GM18520 (cell line): ENCODE results near the gene HPCAL4.

Source experiments
- ATAC-seq: cut with Tn5 transposase; IDR thresholded peaks from one replicate; pipeline ENCODE4 v1.9.1; 2021; ENCODE audit not compliant: unreplicated experiment

Gene HPCAL4

DNA sequence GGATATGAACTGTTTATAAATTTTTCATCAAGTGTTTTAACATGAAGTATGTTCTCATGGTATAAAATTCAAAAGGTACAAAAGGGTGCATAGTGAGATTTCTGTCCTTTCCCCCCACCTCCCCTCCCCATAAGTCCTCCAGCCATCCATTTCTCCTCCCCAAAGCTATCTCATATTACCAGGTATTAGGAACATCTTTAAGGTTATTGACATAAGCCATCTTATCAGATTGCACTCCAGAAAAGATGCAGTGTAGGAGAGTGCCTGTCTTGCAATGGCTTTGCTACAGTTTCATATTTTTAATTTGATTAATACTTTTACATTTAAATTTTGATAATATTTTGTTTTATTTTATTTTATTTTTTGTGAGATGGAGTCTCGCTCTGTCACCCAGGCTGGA lies 13.5 kb upstream of the HPCAL4 start:
- ATAC-seq = no peak

DNA sequence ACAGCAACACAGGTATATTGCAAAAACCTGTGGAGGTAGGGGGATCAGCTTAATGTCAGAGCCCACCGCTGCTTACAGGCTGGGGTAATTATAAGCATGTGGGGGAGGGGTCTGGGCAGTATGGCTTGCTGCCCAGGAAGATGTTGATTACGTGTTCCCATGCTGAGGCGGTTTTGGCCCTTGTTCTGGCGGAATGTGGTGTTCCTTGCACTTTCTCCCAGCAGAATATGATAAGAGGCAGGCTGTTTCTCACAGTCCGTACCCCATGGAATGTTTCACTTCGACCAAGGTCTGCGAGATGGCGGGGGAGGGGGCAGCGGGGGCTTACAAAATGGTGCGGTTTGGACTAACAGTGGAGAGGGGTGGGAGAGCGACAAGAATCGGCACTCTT lies 9.8 kb upstream of the HPCAL4 start:
- no peak for ATAC-seq

DNA sequence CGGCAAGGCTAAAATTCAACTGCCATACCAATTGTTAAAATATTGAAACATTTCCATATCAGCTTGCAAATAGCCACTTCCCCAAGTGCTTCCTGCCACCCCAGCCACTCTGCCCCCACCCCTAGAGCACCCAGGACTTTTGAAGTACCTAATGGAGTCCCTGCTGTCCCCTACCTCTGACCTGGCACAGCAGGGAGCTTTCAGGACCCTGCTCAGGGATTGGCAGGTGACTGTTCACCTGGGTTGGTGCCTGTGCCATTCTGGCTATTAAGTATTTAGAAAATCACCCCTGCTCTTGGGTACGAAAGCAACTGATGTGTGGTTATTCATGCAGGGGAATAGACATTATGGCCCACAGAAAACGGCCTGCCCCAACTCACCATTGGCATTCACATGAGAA lies 9.1 kb upstream of the HPCAL4 start:
- no peak for ATAC-seq

DNA sequence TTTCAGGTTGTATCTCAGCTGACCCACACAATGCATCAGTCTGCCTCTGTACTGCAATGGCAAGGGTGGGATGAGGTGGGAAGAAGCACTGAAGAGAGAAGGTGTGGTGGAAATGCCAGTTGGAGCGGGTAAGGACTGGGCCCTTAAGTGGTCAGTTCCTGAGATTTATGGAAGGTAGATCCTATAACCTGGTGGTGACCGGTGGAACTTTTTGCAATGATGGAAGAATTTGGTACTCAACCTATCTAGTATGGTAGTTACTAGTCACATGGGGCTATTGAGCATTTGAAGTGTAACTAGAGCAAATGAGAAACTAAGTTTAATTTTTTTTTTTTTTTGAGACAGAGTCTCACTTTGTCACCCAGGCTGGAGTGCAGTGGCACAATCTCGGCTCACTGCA lies 8.2 kb upstream of the HPCAL4 start:
- no peak for ATAC-seq

DNA sequence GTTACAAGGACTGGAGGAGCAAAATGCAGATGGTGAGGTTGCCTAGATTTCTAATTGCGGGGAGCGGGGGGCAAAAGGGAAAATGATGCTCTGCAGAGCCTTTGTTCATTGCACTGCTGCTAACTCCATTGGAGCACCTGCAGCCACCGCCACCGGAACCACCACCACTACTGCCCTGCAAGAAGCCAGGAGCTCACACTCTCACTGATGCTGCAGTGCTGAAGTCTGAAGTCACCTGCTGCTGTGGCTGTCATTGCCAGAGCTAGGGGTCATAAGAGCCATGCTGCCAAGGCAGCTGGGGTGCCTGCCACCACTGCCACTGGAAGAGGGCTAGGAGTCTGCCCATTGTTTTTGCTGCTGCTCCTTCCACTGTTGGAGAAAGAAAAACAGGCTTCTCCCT lies 7.3 kb upstream of the HPCAL4 start:
- no peak for ATAC-seq

DNA sequence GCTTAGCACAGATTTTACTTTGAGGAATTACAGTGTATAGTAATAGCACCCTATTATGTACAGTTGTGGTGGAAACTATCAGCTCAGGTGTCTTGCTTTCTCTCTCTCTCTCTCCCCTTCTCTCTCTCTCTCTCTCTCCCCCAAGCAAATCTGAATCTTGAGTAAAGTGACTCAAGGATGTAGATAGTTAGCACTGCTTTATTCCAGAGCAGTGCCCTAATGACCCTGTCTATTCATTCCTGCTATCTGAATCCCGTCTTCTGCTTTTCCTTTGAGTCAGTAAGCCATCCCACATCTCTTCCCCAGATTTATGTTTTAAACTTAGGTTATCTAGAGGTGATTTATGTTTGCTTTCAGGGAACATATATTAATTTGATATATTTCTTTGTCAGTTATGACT lies 5.2 kb upstream of the HPCAL4 start:
- ATAC-seq = no peak

DNA sequence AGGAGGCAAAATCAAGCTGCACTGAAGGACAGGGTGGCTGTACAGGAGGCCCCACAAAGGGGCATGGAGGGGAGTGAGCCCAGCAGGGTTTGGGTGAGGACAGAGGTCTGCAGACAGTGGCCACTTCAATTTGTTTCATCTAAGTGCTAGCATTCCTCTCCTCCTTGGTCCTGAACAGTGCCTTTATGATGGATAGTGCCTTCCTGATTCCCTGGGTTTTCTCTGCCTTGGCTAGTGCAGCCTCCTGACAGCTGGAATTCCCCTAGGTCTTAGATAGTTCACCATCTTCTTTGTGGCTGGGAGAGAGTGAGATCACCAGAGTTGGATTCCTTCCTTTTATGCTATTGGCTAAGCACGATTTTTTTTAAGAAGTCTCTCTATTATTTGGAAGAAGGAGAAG lies 3.8 kb upstream of the HPCAL4 start:
- ATAC-seq = no peak

DNA sequence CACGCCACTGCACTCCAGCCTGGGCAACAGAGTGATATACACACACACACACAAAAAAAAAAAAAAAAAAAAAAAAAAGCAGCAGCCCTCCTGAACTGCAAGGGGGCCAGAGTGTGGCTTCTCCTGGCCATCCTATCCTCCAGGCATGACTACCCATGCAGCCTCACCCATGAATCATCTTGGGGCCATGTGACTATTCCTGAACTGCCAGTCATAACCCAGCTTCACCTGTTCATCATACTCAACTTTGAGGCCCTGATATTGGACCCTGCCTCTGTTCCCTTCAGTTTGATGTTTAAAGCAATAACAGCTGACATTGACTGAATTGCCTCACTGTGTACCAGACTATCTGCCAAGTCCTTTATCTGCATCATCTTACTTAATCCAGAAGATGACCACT lies 2.8 kb upstream of the HPCAL4 start:
- no peak for ATAC-seq

DNA sequence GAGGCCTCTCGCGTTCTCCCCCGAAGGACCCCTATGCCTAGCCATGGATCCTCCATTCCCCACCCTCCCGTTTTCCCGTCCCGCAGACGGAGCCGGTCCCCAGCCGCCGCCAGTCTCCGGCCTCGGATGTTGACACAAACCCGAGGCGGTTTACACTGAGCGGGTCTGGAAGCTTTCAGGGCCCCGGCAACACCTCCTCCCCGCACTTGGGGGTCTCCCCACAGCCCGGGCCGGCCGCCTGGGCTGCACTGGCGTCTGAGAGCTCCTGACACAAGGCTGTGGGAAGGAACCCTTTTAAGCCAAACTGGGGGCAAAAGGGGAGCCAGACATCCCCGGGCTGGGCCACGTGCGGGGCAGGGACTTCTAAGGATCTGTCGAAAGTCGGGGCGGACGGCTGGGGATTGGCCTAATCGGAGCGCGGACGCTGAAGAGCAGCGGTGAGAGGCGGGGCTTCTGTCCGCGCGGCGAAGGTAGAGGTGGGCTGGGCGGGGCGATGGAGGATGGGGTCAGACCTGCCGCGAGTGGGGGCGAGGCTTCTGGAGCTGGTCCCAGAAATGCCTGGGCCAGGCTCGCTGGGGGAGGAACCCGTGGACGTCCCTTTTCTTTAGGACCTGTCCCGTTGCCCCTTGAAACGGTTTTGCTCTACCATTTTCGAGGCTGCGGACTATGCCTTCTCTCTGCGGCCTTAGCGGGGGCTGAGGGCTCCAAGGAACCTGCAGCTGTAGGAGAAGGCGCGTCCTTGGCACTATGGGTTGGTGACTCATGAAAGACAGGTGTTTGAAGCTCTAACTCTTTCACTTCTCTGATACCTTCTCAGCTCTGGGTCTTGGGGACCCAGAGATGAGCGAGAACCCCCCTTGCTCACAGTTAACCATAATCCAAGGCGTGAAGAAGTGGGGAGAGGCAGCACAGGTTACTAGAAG lies 1.2 kb upstream of the HPCAL4 start:
- no peak for ATAC-seq

DNA sequence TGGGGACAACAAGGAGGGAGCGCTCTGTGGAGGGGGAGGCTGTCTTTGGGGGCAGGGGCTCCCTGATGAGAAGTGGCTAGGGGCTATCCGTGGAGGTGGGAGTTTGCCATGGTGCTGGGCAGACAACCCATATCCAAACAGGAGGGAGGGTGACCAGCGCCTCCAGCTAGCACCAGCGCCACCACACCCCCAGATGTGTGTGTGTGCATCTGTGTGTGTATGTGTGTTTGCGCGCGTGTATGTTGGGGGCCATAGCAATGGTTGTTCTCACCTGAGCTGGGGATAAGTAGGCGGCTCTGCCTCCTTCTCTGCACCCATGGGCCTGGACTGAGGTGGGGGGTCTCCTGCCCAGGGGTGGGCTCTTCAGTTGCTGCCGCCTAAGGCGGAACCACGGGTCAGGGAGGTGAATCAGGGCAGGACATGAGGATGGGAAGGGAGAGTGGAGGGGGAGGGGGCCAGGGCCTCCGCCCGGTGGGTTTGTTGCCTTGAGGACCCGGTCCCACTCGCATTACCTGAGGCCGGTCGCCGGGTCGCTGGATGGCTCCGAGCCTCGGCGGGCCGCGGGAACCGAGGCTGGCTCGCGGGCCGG lies 345 bp downstream of the HPCAL4 start:
- no peak for ATAC-seq

DNA sequence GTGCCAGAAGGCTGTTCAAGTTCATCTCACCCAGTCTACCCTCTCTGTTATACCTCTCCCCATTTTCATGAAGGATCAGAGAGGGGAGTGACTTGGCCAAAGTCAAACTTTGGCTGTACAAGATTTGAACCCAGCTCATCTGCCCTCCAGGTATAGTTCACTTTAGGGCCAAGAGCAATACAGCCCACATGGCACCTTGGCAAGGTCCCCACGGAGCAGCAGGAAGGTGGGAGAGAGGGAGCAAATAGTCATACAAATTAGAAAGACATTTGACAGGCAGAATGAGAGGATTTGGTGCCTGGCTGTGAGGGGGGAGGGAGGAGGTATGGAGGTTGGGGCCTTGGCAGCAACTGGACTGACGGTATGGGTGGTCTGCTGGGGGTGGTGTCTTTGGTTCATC lies 1.0 kb downstream of the HPCAL4 start:
- ATAC-seq = no peak

DNA sequence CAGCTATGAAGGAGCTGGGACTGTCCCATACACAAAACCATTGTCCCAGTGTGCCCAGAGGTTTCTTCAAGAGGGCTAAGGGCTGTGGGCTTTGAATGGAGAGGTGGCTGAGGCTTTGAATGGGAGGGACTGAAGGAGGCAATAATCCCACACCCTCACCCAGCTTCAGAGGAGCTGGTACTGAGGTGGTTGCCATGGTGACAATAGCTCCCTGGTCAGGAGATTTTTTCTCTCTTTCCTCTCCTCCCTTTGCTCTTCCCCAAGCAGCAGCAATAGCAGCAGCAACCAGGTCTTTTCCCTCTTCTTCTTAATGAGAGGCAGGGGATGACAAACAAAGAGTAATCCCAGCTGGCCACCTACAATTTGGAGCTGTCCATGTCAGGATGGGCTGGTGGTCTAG lies 1.6 kb downstream of the HPCAL4 start:
- no peak for ATAC-seq

DNA sequence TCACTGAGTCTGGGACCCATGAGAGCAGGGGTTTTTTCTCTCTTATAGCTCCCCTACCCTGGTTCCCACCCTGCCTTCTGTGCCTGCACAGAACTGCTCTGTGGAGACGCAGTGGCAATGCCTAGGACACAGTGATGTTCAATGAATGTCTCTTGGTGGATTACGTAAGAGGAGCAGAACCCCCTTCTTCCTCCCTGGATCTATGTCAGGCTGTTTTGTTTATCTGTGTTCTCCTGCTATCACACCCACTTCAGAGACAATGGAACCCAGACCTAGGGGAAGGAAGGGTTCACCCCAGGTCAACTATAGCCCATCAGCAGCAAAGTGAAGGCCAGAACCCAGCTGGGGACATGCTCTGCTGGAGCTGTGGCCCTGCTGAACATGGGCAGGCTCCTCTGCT lies 2.0 kb downstream of the HPCAL4 start:
- ATAC-seq = no peak

DNA sequence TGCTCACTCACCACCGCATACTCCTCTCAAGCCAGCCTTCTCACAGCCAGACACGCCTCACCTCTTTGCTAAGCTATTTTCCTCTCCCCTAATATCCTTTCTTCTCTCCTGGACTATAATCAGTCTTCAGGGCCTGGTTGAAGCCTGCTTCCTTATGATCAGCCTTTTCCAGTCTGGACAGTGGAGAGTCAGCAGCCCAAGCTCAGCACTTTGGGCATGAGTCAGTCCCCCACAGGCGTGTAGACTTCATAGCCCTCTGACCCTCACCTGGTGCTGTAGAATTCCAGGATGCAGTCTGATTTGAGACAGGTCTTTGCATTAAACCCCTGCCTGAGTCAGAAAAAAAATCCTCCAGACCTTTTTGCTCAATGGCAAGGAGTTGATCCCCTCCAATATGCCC lies 2.5 kb downstream of the HPCAL4 start:
- no peak for ATAC-seq

DNA sequence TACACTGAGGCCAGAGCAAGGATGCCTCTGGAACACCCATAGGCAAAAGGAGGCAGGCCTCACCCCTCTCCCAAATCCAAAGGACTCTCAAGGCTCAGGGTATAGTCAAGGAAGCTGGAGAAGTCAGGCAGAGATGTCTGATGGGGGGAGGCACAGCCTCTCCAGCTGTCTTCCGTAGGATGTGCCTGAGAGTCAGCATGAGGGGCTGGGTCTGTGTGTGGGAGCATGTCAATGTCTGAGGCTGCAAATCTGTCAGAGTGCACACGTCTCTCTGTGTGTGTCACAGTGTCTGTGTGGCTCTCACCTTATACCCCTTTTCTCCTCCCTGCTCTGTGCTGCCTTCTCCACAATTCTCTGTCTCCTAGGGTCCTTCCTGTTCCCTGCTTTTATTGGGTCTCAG lies 4.0 kb downstream of the HPCAL4 start:
- ATAC-seq = no peak

DNA sequence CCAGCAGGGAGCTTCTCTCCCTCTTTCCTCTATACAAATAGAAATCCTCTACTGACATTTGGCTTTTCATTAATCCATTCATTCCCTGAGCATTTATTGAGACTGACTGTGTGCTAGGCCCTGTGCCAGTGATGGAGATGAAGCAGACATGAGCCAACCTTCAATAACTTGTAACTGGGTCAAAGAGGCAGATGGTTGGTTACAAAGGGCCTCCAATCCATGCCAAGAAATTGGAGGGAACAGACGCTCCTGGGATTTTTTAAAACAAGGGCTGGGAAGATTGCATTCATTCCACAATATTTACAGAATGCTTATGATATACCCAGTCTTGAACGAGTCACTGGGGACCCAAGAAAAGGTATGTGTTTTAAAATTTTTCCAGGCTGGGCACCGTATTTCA lies 6.2 kb downstream of the HPCAL4 start:
- ATAC-seq = no peak

DNA sequence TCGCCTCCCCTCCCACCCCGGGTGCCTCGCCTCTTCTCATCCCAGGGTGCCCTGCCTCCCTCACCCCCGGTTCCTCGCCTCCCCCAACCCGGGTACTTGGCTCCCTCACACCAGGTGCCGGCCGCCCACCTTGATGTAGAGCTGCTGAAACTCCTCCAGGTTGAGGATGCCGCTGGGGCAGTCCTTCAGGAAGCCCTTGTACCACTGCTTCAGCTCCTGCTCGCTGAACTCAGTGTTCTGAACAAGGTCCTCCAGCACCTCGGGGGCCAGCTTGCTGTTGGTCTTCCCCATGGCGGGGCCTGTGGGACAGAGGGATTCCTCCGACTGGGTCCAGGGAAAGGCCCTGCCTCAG lies 6.9 kb downstream of the HPCAL4 start:
- no peak for ATAC-seq

DNA sequence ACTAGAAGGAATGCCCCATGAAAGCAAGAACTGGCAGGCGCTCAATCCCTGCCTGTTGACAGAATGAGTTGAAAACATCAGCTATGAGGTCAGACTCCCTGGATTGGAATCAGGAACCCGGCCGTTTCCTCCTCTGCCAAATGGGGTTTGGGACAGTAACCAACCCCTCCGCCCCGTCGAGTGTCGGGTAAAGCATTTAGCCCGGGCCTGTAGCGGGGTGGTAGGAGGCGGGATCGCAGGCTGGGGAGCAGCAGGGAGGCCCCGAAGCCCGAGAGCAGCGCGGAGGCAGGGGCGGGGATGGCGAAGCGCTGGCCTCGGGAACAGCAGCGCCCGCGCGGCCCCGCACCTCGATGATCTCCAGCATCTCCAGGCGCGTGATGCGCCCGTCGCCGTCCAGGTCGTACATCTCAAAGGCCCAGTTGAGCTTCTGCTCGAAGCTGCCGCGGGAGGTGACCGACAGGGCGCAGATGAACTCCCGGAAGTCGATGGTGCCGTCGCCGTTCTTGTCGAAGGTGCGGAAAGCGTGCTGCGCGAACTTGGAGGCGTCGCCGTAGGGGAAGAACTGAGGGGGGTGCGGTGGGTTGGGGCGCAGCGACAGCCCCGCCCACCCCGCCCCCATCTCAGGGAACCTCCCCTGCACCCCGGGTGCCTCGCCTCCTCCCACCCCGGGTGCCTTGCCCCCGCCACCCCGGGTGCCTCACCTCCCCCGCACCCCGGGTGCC lies 7.5 kb downstream of the HPCAL4 start:
- ATAC-seq = no peak

DNA sequence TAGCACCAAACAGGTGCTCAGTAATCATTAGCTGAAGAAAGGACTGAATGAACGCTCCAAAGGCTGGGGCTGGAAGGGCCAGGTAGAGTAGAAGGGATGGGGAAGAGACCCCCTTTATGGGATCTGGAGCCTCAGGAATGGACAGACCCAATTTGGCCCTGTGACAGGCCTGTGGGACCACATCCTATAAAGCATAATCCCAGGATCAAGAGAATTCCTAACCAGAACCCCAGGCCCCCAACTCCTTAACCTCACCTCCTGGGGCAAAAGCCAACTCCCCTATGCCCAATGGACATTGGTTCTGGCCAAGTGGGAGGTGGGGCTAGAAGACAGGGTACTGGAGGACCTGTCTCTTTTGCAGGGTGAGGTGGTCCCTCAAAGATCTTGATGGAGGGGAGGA lies 9.2 kb downstream of the HPCAL4 start:
- ATAC-seq = no peak

DNA sequence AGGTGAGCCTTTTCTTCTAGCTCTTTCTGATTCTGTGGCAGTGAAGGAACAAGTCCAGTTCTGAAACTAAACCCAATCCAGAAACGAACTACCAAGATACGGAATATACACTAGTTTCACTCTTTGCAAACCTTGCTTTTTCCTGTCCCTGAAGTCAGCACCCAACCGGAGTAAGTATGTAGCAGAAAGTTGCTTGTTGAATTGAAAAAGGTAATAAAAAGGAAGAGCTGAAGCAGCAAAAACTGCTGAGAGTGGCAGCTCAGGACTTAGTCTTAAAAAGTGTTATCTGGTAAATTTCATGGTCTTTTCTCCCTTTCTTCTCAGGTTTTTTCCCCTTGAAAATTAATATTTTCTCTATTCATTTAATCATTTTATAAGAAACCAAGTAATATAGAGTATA lies 9.9 kb downstream of the HPCAL4 start:
- ATAC-seq = no peak

DNA sequence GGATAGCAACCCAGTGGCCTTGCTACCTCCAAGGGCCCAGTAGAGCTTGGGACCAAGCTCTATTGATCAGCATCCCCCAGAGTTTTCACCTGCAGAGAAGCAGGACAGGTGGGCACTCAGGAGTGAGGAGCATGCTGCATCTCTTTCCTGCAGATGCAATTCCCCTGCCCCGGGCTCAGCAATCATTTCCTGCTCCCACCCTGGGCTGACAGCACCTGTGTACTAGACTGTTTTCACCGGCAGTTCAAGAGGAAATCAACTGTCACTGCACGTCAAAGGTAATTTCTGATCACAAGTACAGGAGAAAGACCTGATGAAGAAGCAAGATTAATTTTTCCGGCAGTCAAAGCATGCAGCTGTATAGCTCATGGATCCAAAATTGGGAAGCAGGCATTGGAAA lies 10.5 kb downstream of the HPCAL4 start:
- ATAC-seq = no peak

DNA sequence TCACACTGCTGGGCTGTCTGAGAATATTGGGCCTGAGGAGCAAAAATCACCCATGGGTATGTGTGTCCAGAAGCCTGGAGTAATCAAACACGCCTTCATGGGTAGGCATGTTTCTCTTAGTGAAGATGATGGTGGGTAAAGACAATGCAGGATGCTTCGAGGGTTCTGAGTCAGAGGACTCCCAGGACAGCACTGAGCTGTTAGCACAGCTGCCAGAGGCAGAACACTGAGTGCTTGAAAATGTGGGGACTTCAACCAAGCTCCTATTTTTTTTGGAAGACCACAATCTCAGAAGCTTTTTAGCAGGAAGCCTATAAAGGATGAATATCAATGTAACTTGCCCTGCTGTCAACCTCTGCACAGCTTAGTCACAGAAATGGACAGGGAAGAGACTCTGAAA lies 11.4 kb downstream of the HPCAL4 start:
- no peak for ATAC-seq
